ENCODE measurements around the gene KIAA0232.

The KIAA0232 gene

DNA sequence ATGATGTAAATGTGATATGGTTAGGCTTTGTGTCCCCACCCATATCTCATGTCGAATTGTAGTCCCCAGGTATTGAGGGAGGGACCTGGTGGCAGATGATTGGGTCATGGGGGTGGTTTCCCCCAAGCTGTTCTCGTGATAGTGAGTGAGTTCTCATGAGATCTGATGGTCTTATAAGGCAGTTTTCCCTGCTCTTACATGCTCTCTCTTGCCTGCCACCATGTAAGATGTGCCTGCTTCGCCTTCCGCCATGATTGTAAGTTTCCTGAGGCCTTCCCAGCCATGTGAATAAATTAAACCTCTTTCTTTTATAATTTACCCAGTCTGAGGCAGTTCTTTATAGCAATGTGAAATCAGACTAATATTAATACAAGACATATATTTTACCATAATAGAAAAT lies 42.6 kb upstream of the KIAA0232 start:
- Histone ChIP-seq H2AFZ (ENCODE audit: low read length) (no peak overlapping the region), H3K9ac (ENCODE audit: low read length) (no peak overlapping the region), H3K27ac (ENCODE audit: low read length) (no peak overlapping the region), H3K79me2 (ENCODE audit: low read length) (no peaks in the 10 kb centered on the region), H3F3A (ENCODE audit: insufficient read depth, low read length) (no peaks in the 10 kb centered on the region), H3K9me2 (replicated peaks; ENCODE audit: insufficient read depth, low read length) (no peaks in the 10 kb centered on the region), H3K4me1 (ENCODE audit: low read length) (peaks cover 4% of the 10 kb centered on the region; the same call in 1 of the 2 replicates), H3K4me3 (ENCODE audit: low read length) (no peak overlapping the region), H3K9me3 (replicated peaks; ENCODE audit: insufficient read depth, low read length) (no peaks in the 10 kb centered on the region), H3K27me3 (replicated peaks; ENCODE audit: insufficient read depth, low read length) (no peaks in the 10 kb centered on the region), H4K20me1 (ENCODE audit: insufficient read depth, low read length) (no peaks in the 10 kb centered on the region; the same call in 1 of the 2 replicates), H3K4me2 (ENCODE audit: low read depth, low read length) (no peak overlapping the region), H3K36me3 (replicated peaks; ENCODE audit: insufficient read depth, low read length) (no peaks in the 10 kb centered on the region)
- DNase-seq, result no peak
- TF ChIP-seq, protein P1, sequence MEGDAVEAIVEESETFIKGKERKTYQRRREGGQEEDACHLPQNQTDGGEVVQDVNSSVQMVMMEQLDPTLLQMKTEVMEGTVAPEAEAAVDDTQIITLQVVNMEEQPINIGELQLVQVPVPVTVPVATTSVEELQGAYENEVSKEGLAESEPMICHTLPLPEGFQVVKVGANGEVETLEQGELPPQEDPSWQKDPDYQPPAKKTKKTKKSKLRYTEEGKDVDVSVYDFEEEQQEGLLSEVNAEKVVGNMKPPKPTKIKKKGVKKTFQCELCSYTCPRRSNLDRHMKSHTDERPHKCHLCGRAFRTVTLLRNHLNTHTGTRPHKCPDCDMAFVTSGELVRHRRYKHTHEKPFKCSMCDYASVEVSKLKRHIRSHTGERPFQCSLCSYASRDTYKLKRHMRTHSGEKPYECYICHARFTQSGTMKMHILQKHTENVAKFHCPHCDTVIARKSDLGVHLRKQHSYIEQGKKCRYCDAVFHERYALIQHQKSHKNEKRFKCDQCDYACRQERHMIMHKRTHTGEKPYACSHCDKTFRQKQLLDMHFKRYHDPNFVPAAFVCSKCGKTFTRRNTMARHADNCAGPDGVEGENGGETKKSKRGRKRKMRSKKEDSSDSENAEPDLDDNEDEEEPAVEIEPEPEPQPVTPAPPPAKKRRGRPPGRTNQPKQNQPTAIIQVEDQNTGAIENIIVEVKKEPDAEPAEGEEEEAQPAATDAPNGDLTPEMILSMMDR (IDR thresholded peaks at IDR 0.05; ENCODE audit: low read length), result no peak
- TF ChIP-seq EZH2phosphoT487 (IDR thresholded peaks at IDR 0.05; ENCODE audit: low read length) (no peak), EZH2 (optimal IDR thresholded peaks at IDR 0.05; ENCODE audit: low read depth, low read length) (no peak)

DNA sequence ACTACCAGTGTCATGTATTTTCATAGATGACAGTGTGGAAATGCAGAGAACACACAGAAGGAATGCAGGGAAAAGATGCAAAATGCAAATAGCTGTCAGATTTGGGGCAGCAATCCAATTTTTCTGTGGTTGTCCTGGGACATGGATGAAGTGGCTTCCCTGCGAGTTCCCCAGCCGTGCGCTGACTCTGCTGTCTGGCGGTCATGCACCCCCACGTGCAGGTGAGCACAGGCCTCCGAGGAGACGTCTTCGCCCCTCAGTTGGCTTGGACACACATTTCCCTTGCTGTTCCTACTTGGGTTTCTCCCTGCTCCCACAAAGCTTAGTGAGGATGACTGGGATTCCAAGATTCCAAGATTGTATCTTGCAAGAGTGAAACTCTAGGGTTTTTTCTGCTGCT lies 42.2 kb upstream of the KIAA0232 start:
- no peak overlapping the region for H3K9ac ChIP-seq (ENCODE audit: low read length)
- no peak overlapping the region for H3K27ac ChIP-seq (ENCODE audit: low read length)
- H3K4me3 ChIP-seq (ENCODE audit: low read length), result no peak overlapping the region
- H4K20me1 ChIP-seq (ENCODE audit: insufficient read depth, low read length), result no peaks in the 10 kb centered on the region; the same call in 1 of the 2 replicates
- peaks cover 4% of the 10 kb centered on the region; the same call in 1 of the 2 replicates for H3K4me1 ChIP-seq (ENCODE audit: low read length)
- H3K36me3 ChIP-seq (replicated peaks; ENCODE audit: insufficient read depth, low read length), result no peaks in the 10 kb centered on the region
- no peaks in the 10 kb centered on the region for H3K9me2 ChIP-seq (replicated peaks; ENCODE audit: insufficient read depth, low read length)
- H3K9me3 ChIP-seq (replicated peaks; ENCODE audit: insufficient read depth, low read length), result no peaks in the 10 kb centered on the region
- TF ChIP-seq EZH2phosphoT487 (IDR thresholded peaks at IDR 0.05; ENCODE audit: low read length) (no peak), EZH2 (optimal IDR thresholded peaks at IDR 0.05; ENCODE audit: low read depth, low read length) (no peak)
- no peaks in the 10 kb centered on the region for H3K27me3 ChIP-seq (replicated peaks; ENCODE audit: insufficient read depth, low read length)
- H3K79me2 ChIP-seq (ENCODE audit: low read length), result no peaks in the 10 kb centered on the region
- no peak overlapping the region for H3K4me2 ChIP-seq (ENCODE audit: low read depth, low read length)
- H2AFZ ChIP-seq (ENCODE audit: low read length), result no peak overlapping the region
- DNase-seq, result no peak
- H3F3A ChIP-seq (ENCODE audit: insufficient read depth, low read length), result no peaks in the 10 kb centered on the region

DNA sequence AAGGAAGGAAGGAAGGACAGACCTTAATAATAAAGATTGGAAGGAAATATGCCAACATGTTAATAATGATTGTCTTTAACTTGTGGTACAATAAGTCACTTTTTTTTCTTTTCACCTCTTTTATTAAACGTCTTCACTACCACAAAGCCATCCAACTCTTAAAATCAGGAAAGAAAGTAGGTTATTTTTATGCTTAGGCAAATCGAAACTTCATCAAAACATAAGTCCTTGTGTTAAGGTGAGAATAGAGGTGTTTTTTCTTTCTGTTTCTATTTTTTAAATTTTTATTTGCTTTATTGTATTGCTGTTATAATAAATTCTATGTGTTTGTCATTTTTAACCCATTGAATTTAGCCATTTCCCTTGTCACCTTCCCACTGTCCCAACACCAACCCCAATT lies 40.0 kb upstream of the KIAA0232 start:
- Histone ChIP-seq H2AFZ (ENCODE audit: low read length) (no peak overlapping the region), H3K9me2 (replicated peaks; ENCODE audit: insufficient read depth, low read length) (no peaks in the 10 kb centered on the region), H3K27me3 (replicated peaks; ENCODE audit: insufficient read depth, low read length) (no peaks in the 10 kb centered on the region), H3K4me1 (ENCODE audit: low read length) (peaks cover 4% of the 10 kb centered on the region; the same call in 1 of the 2 replicates), H3F3A (ENCODE audit: insufficient read depth, low read length) (no peaks in the 10 kb centered on the region), H4K20me1 (ENCODE audit: insufficient read depth, low read length) (no peaks in the 10 kb centered on the region), H3K79me2 (ENCODE audit: low read length) (no peaks in the 10 kb centered on the region), H3K9ac (ENCODE audit: low read length) (no peak overlapping the region), H3K9me3 (replicated peaks; ENCODE audit: insufficient read depth, low read length) (no peaks in the 10 kb centered on the region), H3K27ac (ENCODE audit: low read length) (no peak overlapping the region), H3K4me3 (ENCODE audit: low read length) (no peak overlapping the region), H3K4me2 (ENCODE audit: low read depth, low read length) (peak overlapping the region; percentile 17; the same call in 1 of the 2 replicates), H3K36me3 (replicated peaks; ENCODE audit: insufficient read depth, low read length) (no peaks in the 10 kb centered on the region)
- peak; percentile 25 for DNase-seq
- TF ChIP-seq EZH2 (optimal IDR thresholded peaks at IDR 0.05; ENCODE audit: low read depth, low read length) (no peak), EZH2phosphoT487 (IDR thresholded peaks at IDR 0.05; ENCODE audit: low read length) (no peak)
- TF ChIP-seq, protein P1 (IDR thresholded peaks at IDR 0.05; ENCODE audit: low read length), result no peak

DNA sequence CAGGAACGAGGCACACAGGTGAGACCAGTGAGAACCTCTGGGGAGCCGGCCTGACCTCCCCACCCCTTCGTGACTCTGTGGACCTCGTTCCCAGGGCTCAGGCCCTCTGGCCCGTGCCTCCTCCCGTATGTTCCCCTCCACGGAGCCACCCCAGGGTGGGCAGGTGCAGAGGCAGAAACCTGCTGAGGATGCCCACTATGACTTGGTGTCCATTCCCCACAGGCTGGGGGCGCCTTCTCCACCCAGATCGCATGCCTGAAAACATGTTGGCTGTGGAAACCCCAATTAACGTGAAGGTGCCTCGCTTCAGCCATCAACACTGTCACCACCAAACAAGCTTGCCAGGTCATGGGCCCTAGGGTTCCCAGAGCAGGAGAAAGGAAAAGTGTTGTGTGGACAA lies 39.5 kb upstream of the KIAA0232 start:
- peaks cover 4% of the 10 kb centered on the region; the same call in 1 of the 2 replicates for H3K4me1 ChIP-seq (ENCODE audit: low read length)
- H3K9me2 ChIP-seq (replicated peaks; ENCODE audit: insufficient read depth, low read length), result no peaks in the 10 kb centered on the region
- TF ChIP-seq EZH2phosphoT487 (IDR thresholded peaks at IDR 0.05; ENCODE audit: low read length) (no peak), EZH2 (optimal IDR thresholded peaks at IDR 0.05; ENCODE audit: low read depth, low read length) (no peak)
- TF ChIP-seq, protein P1 (IDR thresholded peaks at IDR 0.05; ENCODE audit: low read length), result no peak
- H3K27ac ChIP-seq (ENCODE audit: low read length), result no peak overlapping the region
- no peaks in the 10 kb centered on the region for H3K27me3 ChIP-seq (replicated peaks; ENCODE audit: insufficient read depth, low read length)
- no peaks in the 10 kb centered on the region for H3F3A ChIP-seq (ENCODE audit: insufficient read depth, low read length)
- H3K4me3 ChIP-seq (ENCODE audit: low read length), result no peak overlapping the region
- no peak overlapping the region for H3K9ac ChIP-seq (ENCODE audit: low read length)
- H3K79me2 ChIP-seq (ENCODE audit: low read length), result no peaks in the 10 kb centered on the region
- no peaks in the 10 kb centered on the region for H4K20me1 ChIP-seq (ENCODE audit: insufficient read depth, low read length)
- H3K36me3 ChIP-seq (replicated peaks; ENCODE audit: insufficient read depth, low read length), result no peaks in the 10 kb centered on the region
- no peak for DNase-seq
- H2AFZ ChIP-seq (ENCODE audit: low read length), result no peak overlapping the region
- H3K4me2 ChIP-seq (ENCODE audit: low read depth, low read length), result peak overlapping the region; percentile 17; the same call in 1 of the 2 replicates
- H3K9me3 ChIP-seq (replicated peaks; ENCODE audit: insufficient read depth, low read length), result no peaks in the 10 kb centered on the region
